ACHN (cell line): Measurements from ENCODE around the gene TMTC1.

Experiments
- DNase-seq: peaks from one replicate; pipeline ENCODE4 v3.0.0-alpha.2; 2015
- in situ Hi-C: cut with HindIII; loops from 2 replicates; pipeline ENCODE4 v1.10.0; 2017; ENCODE audit warnings: low sequenced_read_pairs, low pct_ligation_motif_present, low pct_unique_long_range_greater_than_20kb

The TMTC1 gene

GRCh38 chr12:29610473-29611170 lies 173.1 kb downstream of the TMTC1 start:
- no peak for DNase-seq
- in situ Hi-C loops, result no loop called here

GRCh38 chr12:29609431-29610215 lies 174.1 kb downstream of the TMTC1 start:
- in situ Hi-C loops, result no loop called here

GRCh38 chr12:29608581-29608980 lies 175.2 kb downstream of the TMTC1 start:
- in situ Hi-C loops, result no loop called here
- DNase-seq, result no peak

More at GRCh38 chr12:29609431-29610215, 174.1 kb downstream of the TMTC1 start:
- no peak for DNase-seq

- DNase-seq, result no peak
- in situ Hi-C loops, result no loop called here
Observed at GRCh38 chr12:29599381-29599780, 184.4 kb downstream of the TMTC1 start.

- in situ Hi-C loops, result no loop called here
Observed at GRCh38 chr12:29595071-29595755, 188.5 kb downstream of the TMTC1 start.

GRCh38 chr12:29593001-29593400 lies 190.7 kb downstream of the TMTC1 start:
- in situ Hi-C loops, result no loop called here
- no peak for DNase-seq

More at GRCh38 chr12:29595071-29595755, 188.5 kb downstream of the TMTC1 start:
- DNase-seq, result no peak

GRCh38 chr12:29591140-29592020 lies 192.4 kb downstream of the TMTC1 start:
- DNase-seq, result no peak
- in situ Hi-C loops, result no loop called here

- DNase-seq, result no peak
- in situ Hi-C loops, result no loop called here
Observed at GRCh38 chr12:29589851-29590250, 193.9 kb downstream of the TMTC1 start.

GRCh38 chr12:29589286-29589820 lies 194.4 kb downstream of the TMTC1 start:
- DNase-seq, result no peak
- in situ Hi-C loops, result no loop called here

GRCh38 chr12:29582677-29583272 lies 201.0 kb downstream of the TMTC1 start:
- in situ Hi-C loops, result no loop called here
- no peak for DNase-seq

- in situ Hi-C loops, result no loop called here
- DNase-seq, result no peak
Observed at GRCh38 chr12:29582146-29582545, 201.6 kb downstream of the TMTC1 start.

GRCh38 chr12:29581631-29582030 lies 202.1 kb downstream of the TMTC1 start:
- DNase-seq, result no peak
- in situ Hi-C loops, result no loop called here

- in situ Hi-C loops, result no loop called here
Observed at GRCh38 chr12:29580971-29581370, 202.8 kb downstream of the TMTC1 start.

GRCh38 chr12:29578731-29579130 lies 205.0 kb downstream of the TMTC1 start:
- in situ Hi-C loops, result no loop called here
- no peak for DNase-seq

More at GRCh38 chr12:29580971-29581370, 202.8 kb downstream of the TMTC1 start:
- DNase-seq, result no peak

- in situ Hi-C loops, result no loop called here
- no peak for DNase-seq
Observed at GRCh38 chr12:29578070-29578469, 205.7 kb downstream of the TMTC1 start.

- no peak for DNase-seq
Observed at GRCh38 chr12:29574500-29574899, 209.2 kb downstream of the TMTC1 start.

GRCh38 chr12:29572938-29573337 lies 210.8 kb downstream of the TMTC1 start:
- no peak for DNase-seq
- in situ Hi-C loops, result no loop called here

More at GRCh38 chr12:29574500-29574899, 209.2 kb downstream of the TMTC1 start:
- in situ Hi-C loops, result no loop called here

GRCh38 chr12:29572464-29572863 lies 211.3 kb downstream of the TMTC1 start:
- in situ Hi-C loops, result no loop called here
- no peak for DNase-seq
